Measurements from ENCODE around the gene TIGD6.

TIGD6 gene

DNA sequence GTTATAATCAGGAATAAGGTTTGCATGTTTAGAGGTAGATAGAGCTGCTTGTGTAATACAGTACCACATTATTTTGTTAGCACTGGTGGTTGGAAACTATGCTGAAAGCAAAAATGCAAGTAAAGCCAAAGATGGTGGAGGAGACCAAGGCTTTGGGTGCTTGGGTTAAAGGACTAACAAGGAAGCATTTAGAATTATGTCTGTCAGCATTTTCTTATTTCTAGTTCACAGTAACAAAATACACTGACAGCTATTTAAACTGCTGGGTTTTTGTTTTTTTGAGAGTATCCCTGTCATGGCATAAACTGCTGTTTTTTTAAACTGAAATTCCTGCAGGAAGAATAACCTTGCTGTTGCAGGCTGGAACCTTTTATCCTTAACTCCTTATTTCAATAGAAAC lies 6.6 kb upstream of the TIGD6 start:
- TF ChIP-seq, protein P1, sequence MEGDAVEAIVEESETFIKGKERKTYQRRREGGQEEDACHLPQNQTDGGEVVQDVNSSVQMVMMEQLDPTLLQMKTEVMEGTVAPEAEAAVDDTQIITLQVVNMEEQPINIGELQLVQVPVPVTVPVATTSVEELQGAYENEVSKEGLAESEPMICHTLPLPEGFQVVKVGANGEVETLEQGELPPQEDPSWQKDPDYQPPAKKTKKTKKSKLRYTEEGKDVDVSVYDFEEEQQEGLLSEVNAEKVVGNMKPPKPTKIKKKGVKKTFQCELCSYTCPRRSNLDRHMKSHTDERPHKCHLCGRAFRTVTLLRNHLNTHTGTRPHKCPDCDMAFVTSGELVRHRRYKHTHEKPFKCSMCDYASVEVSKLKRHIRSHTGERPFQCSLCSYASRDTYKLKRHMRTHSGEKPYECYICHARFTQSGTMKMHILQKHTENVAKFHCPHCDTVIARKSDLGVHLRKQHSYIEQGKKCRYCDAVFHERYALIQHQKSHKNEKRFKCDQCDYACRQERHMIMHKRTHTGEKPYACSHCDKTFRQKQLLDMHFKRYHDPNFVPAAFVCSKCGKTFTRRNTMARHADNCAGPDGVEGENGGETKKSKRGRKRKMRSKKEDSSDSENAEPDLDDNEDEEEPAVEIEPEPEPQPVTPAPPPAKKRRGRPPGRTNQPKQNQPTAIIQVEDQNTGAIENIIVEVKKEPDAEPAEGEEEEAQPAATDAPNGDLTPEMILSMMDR (IDR thresholded peaks at IDR 0.05; ENCODE audit: low read depth, low read length, poor library complexity, severe bottlenecking) = no peak
- TF ChIP-seq EZH2phosphoT487 (IDR thresholded peaks at IDR 0.05; ENCODE audit: borderline replicate concordance, low read length) = no peak
- Histone ChIP-seq H3K27me3 (ENCODE audit: control insufficient read depth, low read length) (no peaks in the 10 kb centered on the region), H4K20me1 (ENCODE audit: control insufficient read depth, insufficient read depth, low read depth, low read length) (peaks cover 8% of the 10 kb centered on the region; the same call in 1 of the 2 replicates), H3K4me3 (ENCODE audit: low read length) (no peak overlapping the region), H3K9me2 (replicated peaks; ENCODE audit: control insufficient read depth, low read length) (no peaks in the 10 kb centered on the region), H3K4me1 (ENCODE audit: control insufficient read depth, low read length) (peaks cover 8% of the 10 kb centered on the region), H3K4me2 (ENCODE audit: low read length) (no peak overlapping the region), H3K9me3 (ENCODE audit: control insufficient read depth, insufficient read depth, low read length) (no peaks in the 10 kb centered on the region), H3K36me3 (ENCODE audit: control insufficient read depth, low read length) (peaks cover 90% of the 10 kb centered on the region), H3K79me2 (ENCODE audit: control insufficient read depth, low read length) (peaks cover 65% of the 10 kb centered on the region), H3F3A (ENCODE audit: control insufficient read depth, insufficient read depth) (no peaks in the 10 kb centered on the region), H3K27ac (ENCODE audit: low read depth, low read length) (no peak overlapping the region)

DNA sequence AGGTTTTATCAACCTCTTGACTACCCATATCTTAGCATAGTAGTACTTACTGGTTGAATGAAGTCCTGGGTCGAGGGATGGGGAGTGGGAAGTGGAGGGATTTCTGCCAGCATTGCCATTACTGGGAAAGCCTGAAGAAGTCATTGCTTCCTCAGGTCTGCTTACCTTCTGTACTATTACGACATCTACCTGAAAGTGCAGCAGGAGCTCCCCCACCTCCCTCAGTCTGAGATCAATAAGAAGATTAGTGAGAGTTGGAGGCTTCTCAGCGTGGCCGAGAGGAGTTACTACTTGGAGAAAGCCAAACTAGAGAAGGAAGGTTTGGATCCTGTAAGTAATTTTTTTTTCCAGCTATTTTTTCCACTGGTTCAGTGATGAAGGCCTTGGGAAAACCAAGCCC lies 5.9 kb upstream of the TIGD6 start:
- no peaks in the 10 kb centered on the region for H3F3A ChIP-seq (ENCODE audit: control insufficient read depth, insufficient read depth)
- no peaks in the 10 kb centered on the region for H3K9me2 ChIP-seq (replicated peaks; ENCODE audit: control insufficient read depth, low read length)
- H3K36me3 ChIP-seq (ENCODE audit: control insufficient read depth, low read length) = peaks cover 87% of the 10 kb centered on the region
- TF ChIP-seq, protein P1 (IDR thresholded peaks at IDR 0.05; ENCODE audit: low read depth, low read length, poor library complexity, severe bottlenecking) = no peak
- TF ChIP-seq EZH2phosphoT487 (IDR thresholded peaks at IDR 0.05; ENCODE audit: borderline replicate concordance, low read length) = no peak
- no peak overlapping the region for H3K27ac ChIP-seq (ENCODE audit: low read depth, low read length)
- peaks cover 11% of the 10 kb centered on the region; the same call in 1 of the 2 replicates for H4K20me1 ChIP-seq (ENCODE audit: control insufficient read depth, insufficient read depth, low read depth, low read length)
- no peaks in the 10 kb centered on the region for H3K9me3 ChIP-seq (ENCODE audit: control insufficient read depth, insufficient read depth, low read length)
- H3K27me3 ChIP-seq (ENCODE audit: control insufficient read depth, low read length) = no peaks in the 10 kb centered on the region
- H3K4me2 ChIP-seq (ENCODE audit: low read length) = no peak overlapping the region
- peaks cover 11% of the 10 kb centered on the region for H3K4me1 ChIP-seq (ENCODE audit: control insufficient read depth, low read length)
- H3K79me2 ChIP-seq (ENCODE audit: control insufficient read depth, low read length) = peaks cover 73% of the 10 kb centered on the region
- H3K4me3 ChIP-seq (ENCODE audit: low read length) = no peak overlapping the region

DNA sequence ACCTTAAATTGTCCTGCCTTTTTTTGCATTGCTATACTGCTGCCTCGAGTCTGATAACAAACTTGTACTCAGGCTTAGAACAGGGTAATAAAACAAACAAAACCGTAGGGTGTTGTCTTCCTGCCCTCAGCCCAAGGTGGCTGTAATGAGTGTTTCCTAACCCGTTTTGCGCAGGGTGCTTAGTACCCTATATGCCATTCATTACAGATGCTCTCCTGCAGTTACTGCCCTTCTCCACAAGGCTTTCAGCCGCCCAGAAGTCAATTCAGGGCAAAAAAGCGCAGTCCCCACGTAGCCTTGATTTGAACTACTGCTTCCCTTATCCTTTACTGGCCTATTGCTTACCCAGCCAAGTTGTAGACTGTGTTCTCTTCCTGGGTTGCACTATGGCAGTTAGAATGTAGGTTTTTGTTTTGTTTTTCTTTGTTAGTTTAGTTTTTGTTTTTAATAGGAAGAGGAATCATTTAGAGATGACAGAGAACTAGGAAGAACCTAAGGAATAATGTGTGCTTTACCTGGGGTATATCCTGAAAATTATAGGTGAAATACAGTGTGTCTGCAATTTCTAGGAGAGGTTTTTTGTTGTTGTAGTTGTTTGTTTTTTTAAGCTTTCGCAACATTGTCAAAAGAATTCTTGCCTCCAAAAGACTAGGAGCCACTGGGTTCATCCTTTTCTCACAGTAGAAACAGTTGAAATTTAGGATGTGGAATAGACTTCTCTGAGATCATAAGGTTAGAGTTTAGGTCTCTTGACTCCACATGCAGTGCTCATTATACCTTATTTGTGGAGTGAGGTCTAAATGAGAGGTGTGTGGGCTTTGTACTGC lies 1.4 kb upstream of the TIGD6 start:
- H3K9me3 ChIP-seq (ENCODE audit: control insufficient read depth, insufficient read depth, low read length) = no peaks in the 10 kb centered on the region
- peaks cover 10% of the 10 kb centered on the region for H3F3A ChIP-seq (ENCODE audit: control insufficient read depth, insufficient read depth)
- TF ChIP-seq, protein P1 (IDR thresholded peaks at IDR 0.05; ENCODE audit: low read depth, low read length, poor library complexity, severe bottlenecking) = peak; percentile 48
- TF ChIP-seq EZH2phosphoT487 (IDR thresholded peaks at IDR 0.05; ENCODE audit: borderline replicate concordance, low read length) = no peak
- H3K79me2 ChIP-seq (ENCODE audit: control insufficient read depth, low read length) = peaks cover 66% of the 10 kb centered on the region
- no peaks in the 10 kb centered on the region for H3K27me3 ChIP-seq (ENCODE audit: control insufficient read depth, low read length)
- H3K36me3 ChIP-seq (ENCODE audit: control insufficient read depth, low read length) = peaks cover 49% of the 10 kb centered on the region
- H3K4me1 ChIP-seq (ENCODE audit: control insufficient read depth, low read length) = peaks cover 21% of the 10 kb centered on the region
- H3K27ac ChIP-seq (ENCODE audit: low read depth, low read length) = peak overlapping the region; percentile 61
- H3K9me2 ChIP-seq (replicated peaks; ENCODE audit: control insufficient read depth, low read length) = no peaks in the 10 kb centered on the region
- H3K4me2 ChIP-seq (ENCODE audit: low read length) = peak overlapping the region; percentile 96
- peak overlapping the region; percentile 88 for H3K4me3 ChIP-seq (ENCODE audit: low read length)
- H4K20me1 ChIP-seq (ENCODE audit: control insufficient read depth, insufficient read depth, low read depth, low read length) = peaks cover 7% of the 10 kb centered on the region; the same call in 1 of the 2 replicates

All from DOHH2 (cell line).